ENCODE data around the gene LRIF1. TPM values are rescaled to one million over a fixed set of nuclear protein-coding genes. Genes with fewer than 3 reads are reported as not detected.

LRIF1 gene
- total and polyA plus RNA-seq, 2 of the 4 experiments (the other 2 are of a cell fraction): 5.4 to 6.8 TPM

- no peak overlapping the region for H2AK9ac ChIP-seq (replicated peaks; ENCODE audit: low read depth, low read length, poor library complexity)
- no peak overlapping the region for H3K14ac ChIP-seq (replicated peaks; ENCODE audit: low read depth, low read length)
- H3K9me1 ChIP-seq (ENCODE audit: insufficient read depth, low read length): no peaks in the 10 kb centered on the region; the same call in 1 of the 2 replicates
- no peak overlapping the region for H2BK5ac ChIP-seq (ENCODE audit: low read depth, low read length, poor library complexity, severe bottlenecking)
- DNase-seq (no peak), ATAC-seq (ENCODE audit: low read depth) (no peak)
- ChIA-PET CTCF (no interaction called here), POLR2A (ENCODE audit: unreplicated experiment) (no interaction called here)
- H3K9ac ChIP-seq (ENCODE audit: low read depth, low read length): no peak overlapping the region
- no peak overlapping the region for H2AFZ ChIP-seq (replicated peaks; ENCODE audit: low read length, poor library complexity)
- intact Hi-C loops (cut with micrococcal nuclease) (no loop called here), dilution Hi-C loops (cut with HindIII; ENCODE audit: low sequenced_read_pairs, unreplicated experiment) (no loop called here), in situ Hi-C loops (cut with MboI; ENCODE audit: low sequenced_read_pairs) (no loop called here)
- peaks cover 5 to 9% of the 10 kb centered on the region in 2 experiments for H3K79me1 ChIP-seq (ENCODE audit: low read depth in 1 of 2, low read length in 2 of 2)
- no peak overlapping the region for H4K8ac ChIP-seq (ENCODE audit: low read depth in 2 of 2, low read length in 2 of 2)
- H2AK5ac ChIP-seq (ENCODE audit: low read depth, low read length): no peak overlapping the region
- H3K18ac ChIP-seq (ENCODE audit: low read depth, low read length): no peak overlapping the region
- TF ChIP-seq FOS (IDR thresholded peaks at IDR 0.05; ENCODE audit: low read depth, low read length) (no peak), BHLHE40 (IDR thresholded peaks at IDR 0.05; ENCODE audit: low read depth, low read length) (no peak), RAD21 (IDR thresholded peaks at IDR 0.05; ENCODE audit: low read length) (no peak), NFE2L2 (IDR thresholded peaks at IDR 0.05; ENCODE audit: low read depth, low read length) (no peak), MAZ (IDR thresholded peaks at IDR 0.05; ENCODE audit: borderline replicate concordance, low read depth, low read length) (no peak), CHD1 (IDR thresholded peaks at IDR 0.05; ENCODE audit: low read depth, low read length) (no peak), SMC3 (IDR thresholded peaks at IDR 0.05; ENCODE audit: low read depth, low read length) (no peak), RCOR1 (IDR thresholded peaks at IDR 0.05; ENCODE audit: insufficient replicate concordance, low read length) (no peak), CEBPB (IDR thresholded peaks at IDR 0.05; ENCODE audit: low read depth, low read length) (no peak), CTCF (conservative IDR thresholded peaks at IDR 0.05; ENCODE audit: low read depth, low read length) (no peak), POLR2A (IDR thresholded peaks at IDR 0.05; ENCODE audit: low read depth, low read length) (no peak), USF2 (IDR thresholded peaks at IDR 0.05; ENCODE audit: low read depth, low read length) (no peak)
- no TSS peak for BruUV-seq (replicated peaks)
- no peak overlapping the region for H3K23ac ChIP-seq (ENCODE audit: low read depth, low read length)
- no peak overlapping the region for H2BK20ac ChIP-seq (ENCODE audit: low read depth, low read length)
- peaks cover 16% of the 10 kb centered on the region for H3K36me3 ChIP-seq (ENCODE audit: control insufficient read depth, insufficient read depth, low read length)
- H3K4ac ChIP-seq (ENCODE audit: low read depth, low read length): no peak overlapping the region
- no peaks in the 10 kb centered on the region for H3K9me3 ChIP-seq (ENCODE audit: control insufficient read depth, insufficient read depth, low read length)
- H3K4me1 ChIP-seq (ENCODE audit: control insufficient read depth, insufficient read depth, low read length): no peaks in the 10 kb centered on the region
- H3K56ac ChIP-seq (ENCODE audit: extremely low read depth, insufficient read depth, low read length): no peak overlapping the region
- H4K91ac ChIP-seq (ENCODE audit: insufficient read depth, low read depth, low read length): no peak overlapping the region
- no CpG with 5 or more reads among the region's 1 CpG for WGBS, 2 experiments (ENCODE audit: extremely low coverage in 2 of 2, insufficient read length in 1 of 2)
- H4K20me1 ChIP-seq (ENCODE audit: insufficient read depth, low read length): peaks cover 9% of the 10 kb centered on the region; the same call in 1 of the 2 replicates
- H4K5ac ChIP-seq (ENCODE audit: low read depth, low read length): no peak overlapping the region
- H3K27ac ChIP-seq (ENCODE audit: insufficient read depth, low read length): no peak overlapping the region
- no peak overlapping the region for H2BK120ac ChIP-seq (ENCODE audit: low read depth, low read length)
- no peak overlapping the region for H3K4me3 ChIP-seq (ENCODE audit: insufficient read depth, low read depth, low read length)
- no peaks in the 10 kb centered on the region for H3K27me3 ChIP-seq (ENCODE audit: control insufficient read depth, insufficient read depth, low read length)
- no peak overlapping the region for H2BK15ac ChIP-seq (ENCODE audit: low read depth, low read length)
- no peak overlapping the region for H3K4me2 ChIP-seq (ENCODE audit: low read depth, low read length)
Observed at GRCh38 chr1:110951161-110951560, 12.6 kb downstream of the LRIF1 start.
